Suppressor macrophage treated with lipopolysaccharide for 4 hours (primary cell): Measurements from ENCODE around the gene SLC6A19.
"Not testable (repeated sequence)": the region's sequence is repeated elsewhere in the genome, so short reads cannot be mapped to it uniquely, and the experiment has no call there.

Experiments used
- DNase-seq: peaks from one replicate; pipeline ENCODE4 v3.0.0-alpha.2; 2020

SLC6A19 gene

DNA sequence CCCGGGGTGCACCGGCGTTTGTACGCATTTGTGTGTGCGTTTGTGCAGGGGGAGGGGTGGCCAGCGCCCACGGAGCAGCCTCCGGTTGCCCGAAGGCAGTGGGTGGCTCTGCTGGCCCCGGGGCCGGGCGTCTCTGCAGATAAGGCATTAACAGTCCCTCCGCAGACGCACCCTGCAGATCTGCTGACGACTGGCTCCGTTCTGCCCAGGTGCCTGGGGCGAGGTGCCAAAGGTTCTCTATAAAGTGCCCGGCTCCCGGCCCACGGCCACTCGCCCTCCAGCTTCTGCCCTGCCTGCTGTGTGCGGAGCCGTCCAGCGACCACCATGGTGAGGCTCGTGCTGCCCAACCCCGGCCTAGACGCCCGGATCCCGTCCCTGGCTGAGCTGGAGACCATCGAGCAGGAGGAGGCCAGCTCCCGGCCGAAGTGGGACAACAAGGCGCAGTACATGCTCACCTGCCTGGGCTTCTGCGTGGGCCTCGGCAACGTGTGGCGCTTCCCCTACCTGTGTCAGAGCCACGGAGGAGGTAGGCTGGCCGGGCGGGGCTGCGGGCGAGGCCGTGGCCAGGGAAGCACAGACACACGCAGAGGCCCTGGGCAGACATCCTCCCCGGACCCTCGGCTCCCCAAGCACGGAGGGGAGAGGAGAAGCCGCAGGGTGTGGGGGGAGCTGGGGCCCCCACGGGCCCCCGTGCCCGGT is at the start of gene SLC6A19:
TSS of gene SLC6A19 (plus strand) at position 269 of the 699 bp plus-strand sequence. CDS start at position 325, 56 bp downstream.
- DNase-seq = no peak

DNA sequence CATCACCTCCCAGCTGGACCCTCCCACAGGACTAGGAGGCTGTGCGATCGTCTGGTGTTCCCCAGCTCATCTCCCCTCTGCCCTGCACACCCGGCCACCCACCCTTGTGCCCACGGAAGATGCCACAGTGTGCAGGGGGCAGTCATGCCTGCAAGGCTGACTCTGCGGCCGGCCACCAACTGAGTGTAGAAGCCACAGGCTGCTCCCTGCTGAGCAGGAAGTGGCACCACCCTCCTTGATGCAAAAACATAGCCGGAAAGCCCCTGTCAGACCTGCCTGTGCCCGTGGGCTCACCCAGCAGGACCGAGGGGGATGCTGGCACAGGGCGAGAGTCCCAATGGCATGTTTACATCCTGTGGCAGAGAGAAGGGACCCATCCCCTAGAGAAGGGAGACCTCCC is 49.2 kb upstream of the SLC6A19 start:
- no peak for DNase-seq

DNA sequence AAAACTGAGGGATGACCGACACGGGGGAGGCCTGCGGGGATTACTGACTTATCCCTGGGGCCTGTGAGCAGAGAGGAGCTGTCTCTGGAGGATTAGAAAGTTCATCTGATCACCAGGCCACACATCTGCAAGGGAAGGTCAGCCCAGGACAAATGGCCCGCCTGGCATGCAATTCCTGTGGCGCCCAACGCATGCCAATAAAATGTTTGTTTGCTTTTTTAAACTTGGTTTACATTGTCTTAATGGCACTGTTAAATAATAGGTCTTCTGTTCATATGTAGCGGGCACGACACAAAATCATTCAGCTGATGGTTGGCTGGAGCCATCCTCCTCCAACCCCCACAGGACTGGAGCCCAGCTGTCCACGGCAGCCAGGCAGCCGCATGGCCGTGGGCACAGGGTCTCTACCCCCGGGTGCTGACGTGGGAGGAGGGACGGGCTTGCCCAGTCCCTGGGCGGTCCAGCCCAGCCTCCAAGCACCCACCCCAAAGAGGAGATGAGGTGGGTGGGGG is 48.6 kb upstream of the SLC6A19 start:
- DNase-seq = no peak

DNA sequence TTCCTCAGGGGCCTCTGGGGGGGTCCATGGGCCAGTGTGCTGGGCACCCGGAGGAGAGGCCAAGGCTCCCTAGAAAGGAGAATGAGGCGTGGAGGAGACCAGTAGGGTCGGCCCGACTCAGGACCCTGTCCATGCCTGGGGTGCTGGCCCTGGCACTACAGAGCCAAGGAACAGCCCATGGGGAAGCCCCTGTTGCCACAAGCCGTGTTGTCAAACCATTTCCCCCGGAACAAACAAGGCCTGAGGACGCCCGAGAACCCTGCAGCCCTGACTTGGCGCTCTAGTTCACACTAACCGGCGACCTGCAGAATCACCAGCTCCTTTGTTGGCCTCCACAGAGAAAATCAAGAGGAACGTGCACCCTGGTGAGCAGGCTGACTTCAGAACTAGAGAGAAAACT is 48.0 kb upstream of the SLC6A19 start:
- DNase-seq = no peak

DNA sequence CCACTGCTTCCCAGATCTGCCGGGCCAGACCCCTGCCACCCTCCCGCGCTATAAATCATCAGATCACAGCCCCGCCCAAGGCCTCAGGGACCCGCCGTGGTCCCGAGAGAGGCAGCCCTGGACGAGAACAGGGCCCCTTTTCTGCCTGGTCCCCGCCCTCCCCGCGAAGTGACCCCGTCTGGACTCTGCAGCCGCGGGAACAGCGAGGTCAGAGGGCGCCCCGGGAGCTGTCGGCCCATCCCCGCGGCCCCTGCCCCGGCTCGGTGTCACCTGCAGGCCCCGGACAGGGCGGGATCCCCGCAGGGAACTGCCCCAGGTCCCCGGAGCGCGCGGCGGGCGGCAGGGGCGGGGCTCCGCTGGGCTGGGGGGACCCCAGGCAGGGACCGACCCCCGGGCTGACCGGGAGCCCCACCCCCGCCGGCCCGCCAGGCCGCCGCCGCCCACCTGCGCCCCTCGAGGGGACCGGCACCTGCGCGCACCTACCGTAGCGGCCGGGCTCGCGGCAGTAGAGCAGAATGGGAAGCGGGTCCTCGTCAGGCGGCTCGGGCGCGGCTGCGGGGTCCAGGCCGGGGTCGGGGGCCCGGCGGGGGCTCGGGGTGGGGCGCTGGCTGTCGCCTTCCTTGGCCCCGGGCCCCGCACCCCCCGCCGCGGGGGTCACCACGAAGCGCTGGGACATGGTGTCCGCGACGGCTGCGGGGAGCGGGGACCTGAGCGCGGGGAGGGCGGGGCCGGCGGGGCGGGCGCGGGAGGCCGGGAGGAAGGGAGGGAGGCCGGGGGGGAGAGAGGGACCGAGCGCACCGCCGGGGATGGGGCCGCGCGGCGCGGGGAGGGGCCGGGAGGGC is 46.0 kb upstream of the SLC6A19 start:
- DNase-seq = no peak

DNA sequence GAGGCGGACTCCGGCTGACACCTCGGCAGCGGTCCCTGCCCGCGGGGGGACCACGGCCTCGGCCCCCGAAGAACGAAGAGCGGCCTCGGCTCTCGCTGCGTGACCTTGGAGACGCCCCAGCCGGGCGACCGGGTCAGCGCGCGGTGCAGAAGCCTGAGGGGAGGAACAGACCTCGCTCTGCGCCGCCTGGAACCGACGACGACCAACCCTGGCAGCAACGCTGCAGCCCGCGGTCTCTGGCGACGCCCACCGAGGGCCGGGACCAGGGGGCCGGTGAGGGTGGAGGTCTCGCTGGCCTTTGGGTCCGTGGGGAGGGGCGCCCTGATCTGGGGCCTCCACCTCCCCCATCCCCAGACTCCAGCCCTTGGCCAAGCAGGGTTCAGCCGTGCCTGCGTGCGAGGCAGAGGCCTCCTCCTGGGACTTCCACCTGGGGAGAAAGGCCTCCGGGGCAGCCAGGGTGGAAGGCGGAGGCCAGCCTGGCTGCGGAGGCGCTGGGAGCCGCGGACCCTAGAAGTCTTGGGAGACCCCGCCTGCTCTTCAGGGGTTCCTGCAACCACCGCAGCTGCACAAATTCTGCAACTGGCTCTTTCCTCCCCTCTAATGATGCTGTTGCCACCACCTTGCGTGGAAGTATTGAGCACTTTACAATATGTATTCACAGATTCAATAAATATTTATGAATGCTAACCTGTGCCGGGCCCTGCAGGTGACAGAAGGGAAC is 45.2 kb upstream of the SLC6A19 start:
- DNase-seq = no peak

DNA sequence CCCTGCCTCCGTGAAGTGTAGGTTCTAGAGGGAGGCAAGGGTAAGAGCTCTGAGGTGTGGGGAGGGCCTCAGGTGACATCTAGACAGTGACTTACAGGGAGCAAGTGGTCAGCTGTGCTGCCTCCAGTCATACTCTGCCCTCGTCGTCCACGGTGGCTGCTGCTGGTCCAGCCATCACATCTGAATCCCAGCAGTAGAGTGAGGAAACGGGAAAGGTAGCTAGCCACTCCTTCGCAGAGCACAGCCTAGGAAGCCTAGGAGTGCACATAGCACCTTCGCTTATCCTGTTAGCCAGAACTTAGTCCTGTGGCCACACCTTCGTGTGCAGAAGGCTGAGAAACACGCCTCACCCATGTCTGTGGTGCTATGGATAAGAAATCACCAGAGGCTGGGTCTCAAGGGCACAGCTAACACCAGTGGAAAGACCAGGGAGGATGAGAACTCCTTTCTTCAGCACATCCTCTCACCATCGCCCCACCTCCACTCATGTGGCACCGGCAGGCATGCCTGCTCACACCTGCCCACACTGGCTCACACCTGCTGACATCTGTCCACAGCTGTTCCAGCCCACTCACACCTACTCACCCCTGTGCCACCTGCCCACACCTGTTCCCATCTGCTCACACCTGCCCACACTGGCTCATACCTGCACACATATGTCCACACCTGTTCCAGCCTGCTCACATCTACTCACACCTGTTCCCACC is 44.5 kb upstream of the SLC6A19 start:
- DNase-seq = no peak

DNA sequence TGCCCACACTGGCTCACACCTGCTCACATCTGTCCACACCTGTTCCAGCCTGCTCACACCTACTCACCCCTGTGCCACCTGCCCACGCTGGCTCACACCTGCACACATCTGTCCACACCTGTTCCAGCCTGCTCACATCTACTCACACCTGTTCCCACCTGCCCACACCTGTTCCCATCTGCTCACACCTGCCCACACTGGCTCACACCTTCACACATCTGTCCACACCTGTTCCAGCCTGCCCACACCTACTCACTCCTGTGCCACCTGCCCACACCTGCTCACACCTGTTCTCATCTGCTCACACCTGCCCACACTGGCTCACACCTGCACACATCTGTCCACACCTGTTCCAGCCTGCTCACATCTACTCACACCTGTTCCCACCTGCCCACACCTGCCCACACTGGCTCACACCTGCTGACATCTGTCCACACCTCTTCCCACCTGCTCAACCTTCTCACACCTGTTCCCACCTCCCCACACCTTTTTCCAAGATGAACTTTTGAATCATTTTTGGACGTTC is 43.9 kb upstream of the SLC6A19 start:
- DNase-seq = not testable (repeated sequence)

DNA sequence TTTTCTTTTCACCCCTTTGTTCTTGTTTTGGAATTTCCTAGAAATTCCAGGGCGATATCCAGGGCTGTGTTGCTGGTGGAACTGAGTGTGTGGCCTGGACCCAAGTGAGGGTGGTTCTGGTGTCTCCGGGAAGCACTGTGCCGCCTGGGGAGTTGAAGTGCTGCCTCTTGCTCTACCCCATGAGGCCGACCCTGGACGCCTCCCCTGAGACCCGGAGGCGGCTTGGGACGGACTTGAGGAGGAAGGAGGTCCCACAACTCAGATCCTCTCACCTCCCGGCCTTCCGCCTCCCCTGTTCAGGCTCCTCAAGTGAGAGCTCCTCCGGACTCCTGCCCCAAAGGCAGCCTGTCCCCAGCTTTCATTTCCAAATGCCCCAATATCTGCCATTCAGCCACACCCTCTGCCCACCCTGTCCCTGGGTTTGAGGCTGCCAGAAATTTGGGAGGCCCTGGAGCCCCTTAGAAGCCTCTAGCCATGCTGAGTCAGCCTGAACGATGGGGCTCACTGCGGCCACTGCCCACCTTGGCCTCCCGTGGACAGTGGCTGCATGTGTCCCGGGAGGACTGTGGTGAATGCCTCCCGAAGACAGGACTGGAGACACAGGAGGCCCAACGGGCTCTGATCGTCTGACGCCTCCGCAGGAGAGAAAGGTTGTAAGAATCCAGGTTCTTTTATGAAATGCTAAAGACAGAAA is 42.6 kb upstream of the SLC6A19 start:
- no peak for DNase-seq

DNA sequence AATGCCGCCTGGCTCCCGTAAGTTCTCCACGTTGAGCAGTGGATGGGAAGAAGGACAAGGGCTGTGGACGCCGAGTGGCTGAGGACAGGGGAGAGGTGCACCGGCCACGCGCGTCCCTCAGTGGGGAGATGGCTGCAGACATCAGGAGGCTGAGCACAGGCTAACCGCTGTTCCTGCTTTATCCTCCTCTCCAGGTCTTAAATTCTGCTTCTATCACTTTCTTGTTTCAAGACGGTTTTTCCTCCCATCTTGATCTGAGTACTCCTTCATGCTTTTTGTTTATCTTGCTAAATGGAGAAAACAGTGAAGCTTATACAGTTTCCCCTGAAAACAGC is 42.1 kb upstream of the SLC6A19 start:
- no peak for DNase-seq

DNA sequence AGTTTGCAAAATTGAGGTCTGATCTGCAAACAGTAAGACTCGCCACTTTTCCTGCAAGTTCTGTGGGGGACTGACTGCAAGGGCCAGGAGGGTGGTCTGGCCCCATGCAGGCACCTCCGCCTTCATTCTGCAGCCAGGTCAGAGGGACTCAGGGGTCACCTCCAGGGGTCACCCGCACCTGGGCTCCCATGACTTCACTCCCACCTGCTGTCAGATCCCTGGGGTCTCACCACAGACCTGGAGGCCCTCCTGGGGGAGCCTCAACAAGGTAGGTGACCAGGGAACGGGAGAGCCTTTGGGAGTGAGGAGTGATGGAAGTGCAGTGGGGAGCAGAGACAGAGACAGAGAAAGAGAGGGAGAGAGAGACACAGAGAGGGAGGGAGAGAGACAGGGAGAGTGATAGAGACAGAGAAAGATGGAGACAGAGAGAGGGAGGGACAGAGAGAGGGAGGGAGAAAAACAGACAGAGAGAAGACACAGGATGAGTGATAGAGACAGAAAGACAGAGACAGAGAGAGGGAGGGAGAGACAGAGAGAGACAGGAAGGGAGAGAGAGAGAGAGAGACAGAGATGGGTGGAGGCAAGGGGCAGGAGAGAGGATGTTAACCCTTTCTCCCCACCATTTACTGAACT is 41.5 kb upstream of the SLC6A19 start:
- DNase-seq = no peak

DNA sequence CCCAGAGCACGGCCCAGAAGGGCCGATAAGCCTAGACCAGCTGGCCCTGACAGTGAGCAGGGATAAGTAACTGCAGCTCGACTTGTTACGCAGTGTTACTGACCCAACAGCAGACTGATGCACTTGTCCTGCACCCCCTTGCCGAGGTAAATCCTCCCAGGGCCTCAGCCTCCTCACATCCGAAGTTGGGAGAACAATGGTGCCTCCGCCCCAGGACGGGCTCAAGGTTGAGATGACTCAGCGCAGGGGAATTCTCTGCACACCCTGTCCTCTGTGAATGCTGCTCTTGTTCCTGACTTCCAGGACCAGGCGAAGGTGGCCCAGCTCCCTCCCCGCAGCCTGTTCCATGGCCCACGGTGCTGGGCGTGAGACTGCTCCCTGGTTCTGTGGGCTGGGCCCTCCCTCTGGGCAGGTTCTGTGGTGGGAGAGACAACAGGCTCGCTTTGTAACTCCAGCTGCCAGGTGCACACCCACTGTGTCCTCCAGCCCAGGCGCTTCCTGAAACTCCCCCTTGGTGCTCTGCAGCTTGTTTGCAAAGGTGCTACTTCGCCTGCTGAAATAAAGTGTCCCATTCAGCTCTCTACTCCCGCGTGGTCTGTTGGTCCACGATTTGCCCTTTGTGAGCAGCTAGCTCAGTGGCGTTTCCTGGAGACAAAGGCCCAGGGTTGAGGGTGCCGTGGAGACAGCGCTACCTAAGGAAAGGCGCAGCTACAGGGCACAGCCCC is 40.1 kb upstream of the SLC6A19 start:
- DNase-seq = no peak

DNA sequence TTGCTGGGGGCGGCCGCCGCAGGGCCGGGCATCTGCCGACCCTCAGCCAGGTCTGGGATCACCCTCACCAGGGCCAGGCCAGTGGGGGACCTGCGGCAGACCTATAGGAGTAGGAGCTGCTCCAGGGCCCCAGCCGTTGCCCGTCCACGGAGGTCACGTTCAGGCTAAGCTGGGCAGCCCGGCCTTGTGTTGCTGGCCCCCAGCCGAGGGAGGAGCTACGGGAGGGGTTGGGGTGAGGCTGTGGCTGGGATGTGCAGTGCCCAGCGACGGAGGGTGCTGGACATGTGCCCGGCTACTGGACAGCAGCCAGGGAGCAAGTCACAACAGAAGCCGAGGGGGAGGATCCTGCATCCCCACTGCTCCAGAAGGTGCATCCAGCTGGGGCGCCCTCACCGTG is 39.6 kb upstream of the SLC6A19 start:
- no peak for DNase-seq

DNA sequence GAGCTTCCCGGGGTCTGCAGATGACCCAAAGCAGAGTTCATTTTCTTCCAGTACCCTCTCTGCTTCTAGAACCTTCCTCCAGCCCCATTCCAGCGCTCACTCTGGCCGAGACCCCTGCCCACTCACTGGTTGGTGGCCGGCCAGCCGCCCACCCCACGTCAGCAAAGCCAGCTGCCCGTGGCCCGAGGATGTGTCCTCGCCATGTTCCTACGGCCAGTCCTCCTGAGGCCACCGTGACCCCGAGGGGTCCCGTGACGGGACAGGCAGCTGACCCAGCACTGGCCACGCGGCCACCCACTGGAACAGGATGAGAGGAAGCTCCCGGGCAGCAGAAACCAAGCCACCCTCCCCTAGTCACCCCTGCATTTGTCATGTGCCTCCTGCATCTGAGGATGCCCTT is 39.1 kb upstream of the SLC6A19 start:
- no peak for DNase-seq

DNA sequence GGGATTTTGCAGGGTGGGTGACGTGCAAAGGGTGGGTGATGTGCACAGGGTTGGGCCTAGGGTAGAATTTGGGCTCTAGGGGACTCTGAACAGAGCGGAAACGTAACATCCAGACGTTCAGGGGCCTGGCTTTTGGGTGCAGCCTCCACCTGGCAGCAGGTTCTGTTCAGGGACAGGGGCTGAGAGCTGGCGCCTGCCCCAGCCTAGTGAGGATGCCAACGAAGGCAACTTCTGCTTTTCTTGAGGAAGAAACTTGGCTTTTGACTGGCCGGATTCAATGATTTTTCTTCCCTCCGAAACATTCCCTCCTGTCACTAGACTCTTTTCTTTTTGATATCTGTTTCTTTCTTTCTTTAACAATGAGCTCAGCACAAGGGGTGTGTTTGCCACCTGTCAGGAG is 38.6 kb upstream of the SLC6A19 start:
- peak; percentile 7 for DNase-seq

DNA sequence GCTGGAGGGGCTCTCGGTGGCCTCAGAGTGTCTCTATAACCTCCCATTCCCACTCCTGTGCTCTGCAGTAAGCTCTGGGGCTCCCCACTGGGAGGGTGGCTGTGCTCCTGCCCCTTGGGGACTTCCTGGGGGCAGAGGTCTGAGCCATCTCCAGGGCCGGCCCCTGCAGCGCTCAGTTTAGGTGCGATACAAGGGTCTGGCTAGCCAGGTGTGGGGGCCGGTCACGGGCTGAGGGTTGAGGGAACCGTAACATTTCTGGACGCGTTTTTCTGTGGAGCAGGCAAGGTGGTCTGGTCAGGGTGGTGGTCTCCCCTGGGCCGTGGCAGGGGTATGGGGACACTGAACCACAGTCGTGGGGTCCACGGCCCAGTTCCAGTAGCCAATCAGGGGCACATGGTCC is 38.0 kb upstream of the SLC6A19 start:
- DNase-seq = no peak

DNA sequence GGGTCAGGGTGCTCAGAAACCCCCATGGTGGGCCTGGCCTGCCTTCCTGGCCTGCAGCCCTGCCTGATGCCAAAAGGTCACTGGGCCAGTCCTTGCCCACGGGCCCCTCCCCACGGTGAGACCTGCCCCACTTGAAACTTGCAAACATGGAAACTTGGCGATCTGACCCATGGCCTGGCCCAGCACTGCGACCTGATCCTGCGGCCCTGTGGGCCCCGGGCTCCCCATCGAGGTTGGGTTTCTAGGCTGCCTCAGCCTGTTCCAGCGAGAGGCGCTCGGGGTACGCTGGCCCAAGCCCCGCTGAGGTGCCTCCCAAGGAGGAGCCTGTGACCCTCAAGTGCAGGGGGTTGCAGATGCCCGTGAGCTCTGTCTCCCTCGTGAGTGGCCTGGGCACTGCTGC is 37.5 kb upstream of the SLC6A19 start:
- DNase-seq = no peak

DNA sequence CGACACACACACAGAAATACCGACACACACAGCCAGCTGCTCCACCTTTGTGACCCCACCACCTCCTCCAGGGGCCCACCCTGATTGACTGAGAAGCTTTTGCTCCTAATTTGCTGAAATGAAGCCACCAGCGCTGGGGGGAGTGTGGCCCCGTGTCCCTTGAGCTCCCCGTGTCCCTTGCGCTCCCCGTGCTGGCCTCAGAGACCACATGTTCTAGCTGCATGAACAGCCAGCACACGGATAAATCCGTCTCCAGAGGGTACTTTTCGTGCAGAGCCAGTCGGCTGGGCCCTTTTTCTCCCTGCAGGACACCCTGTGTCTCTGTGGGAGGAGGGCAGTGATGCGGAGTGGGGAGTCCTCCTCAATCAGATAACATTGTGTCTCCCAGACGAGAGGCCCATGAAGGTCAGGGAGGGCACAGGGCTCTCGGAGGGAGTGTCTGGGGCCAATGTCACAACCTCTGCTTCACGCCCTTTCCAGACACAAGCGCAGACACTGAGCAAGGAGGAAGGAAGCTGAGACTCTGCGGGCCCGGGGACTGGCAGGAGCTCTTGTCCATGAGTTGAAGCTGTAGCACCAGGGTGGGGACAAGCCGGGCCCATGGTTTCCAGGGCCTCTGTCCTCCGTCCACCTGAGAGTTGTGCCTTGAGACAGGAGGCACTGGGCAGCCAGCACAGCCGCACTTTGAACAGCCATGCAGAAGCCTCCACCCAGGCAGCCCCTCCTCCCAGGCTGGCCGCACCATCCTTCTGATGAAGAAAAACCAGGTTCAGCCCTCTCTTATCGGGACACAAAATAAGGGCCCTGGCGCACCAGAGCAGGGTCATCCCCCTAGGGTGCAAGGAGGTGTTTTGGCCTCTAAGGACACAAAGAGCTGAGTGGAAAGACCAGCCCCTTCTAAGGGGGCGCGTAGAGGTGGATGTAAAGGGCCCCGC is 36.4 kb upstream of the SLC6A19 start:
- DNase-seq = no peak

DNA sequence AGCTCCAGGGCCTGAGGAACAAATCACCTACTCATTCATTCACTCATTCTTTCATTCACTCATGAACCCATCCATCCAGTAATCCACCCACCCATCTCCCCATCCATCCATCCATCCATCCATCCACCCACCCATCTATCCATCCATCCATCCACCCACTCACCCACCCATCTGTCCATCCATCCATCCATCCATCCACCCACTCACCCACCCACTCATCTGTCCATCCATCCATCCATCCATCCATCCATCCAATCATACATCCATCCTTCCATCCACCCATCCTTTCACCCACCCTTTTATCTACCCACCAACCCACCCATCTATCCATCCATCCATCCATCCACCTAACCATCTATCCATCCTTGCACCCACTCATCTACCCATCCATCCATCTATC is 35.5 kb upstream of the SLC6A19 start:
- DNase-seq = no peak

DNA sequence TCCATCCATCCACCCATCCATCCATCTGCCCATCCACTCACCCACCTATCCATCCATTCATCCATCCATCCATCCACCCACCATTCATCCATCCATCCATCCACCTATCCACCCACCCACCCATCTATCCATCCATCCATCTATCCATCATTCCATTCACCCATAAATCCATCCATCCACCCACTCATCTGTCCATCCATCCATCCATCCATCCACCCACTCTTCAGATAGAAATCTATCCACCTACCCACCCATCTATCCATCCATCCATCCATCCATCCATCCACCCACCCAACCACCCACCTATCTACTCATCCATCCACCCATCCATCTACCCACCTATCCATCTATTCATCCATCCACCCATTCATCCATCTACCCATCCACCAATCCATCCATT is 35.0 kb upstream of the SLC6A19 start:
- no peak for DNase-seq
